M059J (cell line): ENCODE data around the gene RAB8A. TPM values are rescaled to one million over a fixed set of nuclear protein-coding genes. Genes with fewer than 3 reads are reported as not detected.

Source experiments
- DNase-seq: peaks from one replicate; pipeline ENCODE4 v3.0.0-alpha.2; 2012; ENCODE audit warnings: low read depth
- total RNA-seq: library from RNA; depleted of rRNA; stranded (reverse); fragments of >200 nt; shearing (Covaris generic); gene quantifications from 2 replicates; pipeline ENCODE4 v1.2.3, GENCODE V29; 2014

The RAB8A gene
- total RNA-seq, 1 experiment from 2014 or later = 110 TPM

- DNase-seq = no peak
Observed at GRCh38 chr19:16142032-16142580, 30.4 kb downstream of the RAB8A start.

- DNase-seq = peak; percentile 73
Observed at GRCh38 chr19:16143399-16144215, 31.9 kb downstream of the RAB8A start, which contains the start of gene HSH2D. HSH2D (plus strand) TSS chr19:16143685; CDS start chr19:16148751, 5,066 bp downstream.

- no peak for DNase-seq
Observed at GRCh38 chr19:16144216-16144581, 32.5 kb downstream of the RAB8A start.

- no peak for DNase-seq
Observed at GRCh38 chr19:16146112-16146511, 34.4 kb downstream of the RAB8A start.

GRCh38 chr19:16148443-16149229 is 36.9 kb downstream of the RAB8A start:
- DNase-seq = no peak

- peak; percentile 32 for DNase-seq
Observed at GRCh38 chr19:16153582-16154336, 42.1 kb downstream of the RAB8A start.

- no peak for DNase-seq
Observed at GRCh38 chr19:16154557-16154956, 42.9 kb downstream of the RAB8A start.

GRCh38 chr19:16155128-16155527 is 43.4 kb downstream of the RAB8A start:
- no peak for DNase-seq

- DNase-seq = no peak
Observed at GRCh38 chr19:16156904-16157303, 45.2 kb downstream of the RAB8A start.

- no peak for DNase-seq
Observed at GRCh38 chr19:16157601-16158000, 45.9 kb downstream of the RAB8A start.

- no peak for DNase-seq
Observed at GRCh38 chr19:16159655-16160054, 48.0 kb downstream of the RAB8A start.

- DNase-seq = no peak
Observed at GRCh38 chr19:16160445-16160942, 48.8 kb downstream of the RAB8A start.

GRCh38 chr19:16160943-16161560 is 49.4 kb downstream of the RAB8A start:
- peak; percentile 97 for DNase-seq

GRCh38 chr19:16161840-16162239 is 50.2 kb downstream of the RAB8A start:
- peak; percentile 92 for DNase-seq

- DNase-seq = no peak
Observed at GRCh38 chr19:16164222-16164890, 52.7 kb downstream of the RAB8A start.

GRCh38 chr19:16166417-16166816 is 54.7 kb downstream of the RAB8A start:
- DNase-seq = no peak

- no peak for DNase-seq
Observed at GRCh38 chr19:16167055-16167454, 55.4 kb downstream of the RAB8A start.

GRCh38 chr19:16168465-16169081 is 56.9 kb downstream of the RAB8A start:
- peak; percentile 61 for DNase-seq

- no peak for DNase-seq
Observed at GRCh38 chr19:16170134-16170533, 58.4 kb downstream of the RAB8A start.

- no peak for DNase-seq
Observed at GRCh38 chr19:16175954-16176353, 64.3 kb downstream of the RAB8A start.
